HG02610 (cell line): ENCODE data around the gene OR9G4.

ENCODE experiments used
- ATAC-seq: cut with Tn5 transposase; IDR thresholded peaks from one replicate; pipeline ENCODE4 v1.9.1; 2021; ENCODE audit warnings: mild to moderate bottlenecking, moderate library complexity; ENCODE audit not compliant: unreplicated experiment

Gene OR9G4

DNA sequence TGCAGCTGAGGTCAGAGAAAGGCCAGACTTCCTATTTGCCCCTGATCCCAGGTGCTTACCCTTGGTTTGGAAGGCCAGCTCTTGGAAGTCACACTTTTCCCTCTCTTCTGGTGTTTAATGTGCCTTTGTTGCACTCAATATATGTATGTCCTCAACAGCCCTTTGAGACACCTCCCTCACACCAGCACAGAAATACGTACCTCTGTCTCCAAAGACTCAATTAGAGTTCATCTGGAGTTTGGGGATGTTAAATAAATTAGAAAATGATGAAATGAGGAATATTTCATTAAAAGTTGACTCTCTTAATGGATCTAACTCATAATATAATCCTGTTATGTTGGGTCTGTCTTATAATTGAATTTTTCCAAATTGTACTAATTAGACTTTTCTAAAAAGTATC lies at the start of gene OR9G4:
Gene OR9G4, minus strand, starts transcription at position 101 of the 400 bp plus-strand sequence. CDS start 4,931 bp downstream, outside the sequence.
- no peak for ATAC-seq

DNA sequence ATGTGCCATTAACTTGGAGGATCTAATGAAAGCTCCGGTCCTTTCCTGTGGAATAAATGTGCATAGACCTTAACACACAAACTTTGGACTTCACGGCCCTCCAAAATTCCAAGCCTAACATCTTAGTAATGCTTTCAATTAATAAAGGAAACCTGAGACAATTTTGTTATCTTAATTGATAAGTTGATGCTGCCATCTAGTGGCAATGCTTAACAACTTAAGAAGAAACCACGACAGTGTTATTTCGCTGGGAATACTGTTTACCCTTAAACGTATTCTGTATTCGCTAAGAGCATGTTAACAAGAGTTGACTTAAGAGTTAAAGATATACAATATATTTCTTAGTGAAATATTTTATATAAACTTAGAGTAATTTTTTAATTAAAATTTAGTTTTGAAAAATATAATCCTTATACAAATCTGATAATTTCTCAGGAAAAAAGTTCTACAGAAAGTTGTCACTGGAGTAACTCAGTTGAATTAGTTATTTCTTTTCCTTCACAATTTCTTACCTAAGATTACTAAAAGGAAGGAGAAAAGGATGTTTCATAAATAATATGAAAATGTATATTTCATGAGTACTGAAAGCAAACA lies 35.0 kb upstream of the OR9G4 start:
- ATAC-seq: peak; percentile 34

DNA sequence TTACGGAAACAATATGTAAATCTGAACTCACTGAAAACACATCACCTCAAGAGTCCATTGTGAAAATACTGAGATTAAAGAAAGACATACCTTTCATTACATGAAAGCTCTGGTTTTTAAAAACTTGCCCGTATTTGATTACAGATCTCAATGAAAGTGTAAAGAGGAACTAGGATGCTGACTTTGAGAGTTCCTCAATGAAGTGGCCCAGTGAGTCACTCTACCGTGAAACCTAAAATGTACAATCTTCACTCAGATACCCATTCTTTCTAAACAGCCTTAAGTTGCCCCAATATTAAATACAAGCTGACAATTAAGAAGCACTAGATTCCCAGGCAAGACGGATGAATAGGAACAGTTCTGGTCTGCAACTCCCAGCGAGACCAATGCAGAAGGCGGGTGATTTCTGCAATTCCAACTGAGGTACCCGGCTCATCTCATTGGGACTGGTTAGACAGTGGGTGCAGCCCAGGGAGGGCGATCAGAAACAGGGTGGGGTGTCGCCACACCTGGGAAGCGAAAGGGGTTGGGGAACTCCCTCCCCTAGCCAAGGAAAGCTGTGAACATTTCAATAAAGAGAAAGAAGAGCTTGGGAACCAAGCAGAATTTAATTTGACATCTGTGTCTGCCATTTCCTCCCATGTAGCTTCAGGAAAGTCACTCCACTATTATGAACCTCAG lies 33.8 kb upstream of the OR9G4 start:
- ATAC-seq: peak; percentile 83

DNA sequence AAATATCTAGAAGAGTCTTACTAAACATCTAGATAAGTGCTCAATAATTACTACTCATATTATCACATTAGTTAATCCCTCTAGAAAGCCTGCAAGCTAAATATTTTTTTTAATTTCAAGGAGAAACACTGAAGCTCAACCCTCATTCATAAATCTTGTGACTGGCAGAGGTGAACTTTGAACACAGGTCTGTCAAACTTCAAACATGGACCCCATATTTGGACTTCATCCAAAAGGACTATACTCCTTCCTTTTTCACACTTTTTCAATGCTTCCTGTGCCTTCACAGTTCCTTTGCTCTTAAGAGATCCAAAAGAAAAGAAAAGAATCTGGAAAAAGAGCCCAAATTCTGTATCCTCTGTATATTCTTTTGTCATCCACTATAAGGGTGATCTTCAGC lies 28.3 kb upstream of the OR9G4 start:
- no peak for ATAC-seq

DNA sequence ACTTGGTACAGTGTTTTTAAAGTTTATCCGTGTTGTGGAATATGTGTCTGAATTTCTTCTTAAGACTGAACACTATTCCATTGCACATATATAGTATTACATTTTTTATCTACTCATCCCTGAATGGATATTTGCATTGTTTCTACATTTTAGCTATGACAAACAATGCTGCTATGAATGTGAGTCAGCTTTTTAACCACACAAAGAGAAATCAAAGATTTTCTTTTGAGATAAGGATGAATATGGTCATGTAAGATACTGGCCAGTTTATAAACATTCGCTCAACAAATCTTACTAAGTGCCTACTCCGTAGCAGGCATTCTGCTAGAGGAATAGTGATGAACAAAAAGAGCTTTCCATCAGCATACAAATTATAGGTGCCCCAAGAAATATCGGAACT lies 16.5 kb upstream of the OR9G4 start:
- no peak for ATAC-seq

DNA sequence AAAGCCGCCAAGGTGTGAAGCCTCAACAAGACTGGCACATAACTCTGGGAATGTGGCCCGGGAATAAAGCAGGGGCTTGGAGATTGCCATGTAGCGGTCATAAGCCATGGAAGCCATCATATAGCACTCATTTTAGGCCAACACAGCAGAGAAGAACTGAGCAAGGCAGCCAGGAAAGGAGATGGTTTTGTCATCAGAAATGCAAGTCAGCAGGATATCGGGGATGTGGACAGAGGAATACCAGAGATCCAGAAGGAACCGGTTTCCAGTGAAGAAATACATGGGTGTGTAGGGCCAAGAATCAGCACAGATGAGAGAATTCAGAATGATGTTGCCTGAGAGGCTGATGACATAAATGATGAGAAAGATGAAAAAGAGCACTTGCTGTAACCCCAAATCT lies 3.0 kb upstream of the OR9G4 start:
- no peak for ATAC-seq

DNA sequence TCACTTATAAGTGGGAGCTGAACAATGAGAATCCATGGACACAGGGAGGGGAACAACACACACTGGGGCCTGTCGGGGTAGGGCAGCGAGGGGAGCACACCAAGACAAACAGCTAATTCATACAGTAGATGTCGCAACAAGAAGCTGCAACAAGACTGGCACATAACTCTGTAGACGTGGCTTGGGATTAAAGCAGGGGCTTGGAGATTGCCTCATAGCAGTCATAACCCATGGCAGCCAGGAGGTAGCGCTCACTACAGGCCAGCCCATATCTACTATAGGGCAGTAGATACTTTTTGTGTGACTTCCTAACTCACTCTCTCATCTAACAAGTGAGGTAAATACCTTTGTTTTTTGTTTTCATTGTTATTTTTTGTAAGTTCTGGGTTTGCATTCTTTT lies 1.7 kb upstream of the OR9G4 start:
- no peak for ATAC-seq

DNA sequence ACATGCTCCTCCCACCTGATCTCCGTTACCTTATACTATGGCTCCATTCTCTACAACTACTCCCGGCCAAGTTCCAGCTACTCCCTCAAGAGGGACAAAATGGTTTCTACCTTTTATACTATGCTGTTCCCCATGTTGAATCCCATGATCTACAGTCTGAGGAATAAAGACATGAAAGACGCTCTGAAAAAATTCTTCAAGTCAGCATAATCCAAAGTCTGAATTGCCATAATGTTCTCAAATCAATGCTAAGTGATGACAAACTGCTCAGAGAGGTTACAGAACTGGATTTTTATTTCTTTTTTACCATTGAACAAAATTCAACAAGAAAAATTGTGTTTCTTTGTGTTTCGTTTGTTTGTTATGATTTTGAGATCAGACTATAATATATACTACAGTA lies 7.6 kb downstream of the OR9G4 start:
- no peak for ATAC-seq

DNA sequence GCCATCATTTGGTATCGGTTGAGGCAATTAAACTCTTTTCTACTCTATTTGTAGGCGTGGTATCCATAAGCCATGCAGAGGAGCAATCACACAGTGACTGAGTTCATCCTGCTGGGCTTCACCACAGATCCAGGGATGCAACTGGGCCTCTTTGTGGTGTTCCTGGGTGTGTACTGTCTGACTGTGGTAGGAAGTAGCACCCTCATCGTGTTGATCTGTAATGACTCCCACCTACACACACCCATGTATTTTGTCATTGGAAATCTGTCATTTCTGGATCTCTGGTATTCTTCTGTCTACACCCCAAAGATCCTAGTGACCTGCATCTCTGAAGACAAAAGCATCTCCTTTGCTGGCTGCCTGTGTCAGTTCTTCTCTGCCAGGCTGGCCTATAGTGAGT lies 8.4 kb downstream of the OR9G4 start:
- ATAC-seq: no peak

DNA sequence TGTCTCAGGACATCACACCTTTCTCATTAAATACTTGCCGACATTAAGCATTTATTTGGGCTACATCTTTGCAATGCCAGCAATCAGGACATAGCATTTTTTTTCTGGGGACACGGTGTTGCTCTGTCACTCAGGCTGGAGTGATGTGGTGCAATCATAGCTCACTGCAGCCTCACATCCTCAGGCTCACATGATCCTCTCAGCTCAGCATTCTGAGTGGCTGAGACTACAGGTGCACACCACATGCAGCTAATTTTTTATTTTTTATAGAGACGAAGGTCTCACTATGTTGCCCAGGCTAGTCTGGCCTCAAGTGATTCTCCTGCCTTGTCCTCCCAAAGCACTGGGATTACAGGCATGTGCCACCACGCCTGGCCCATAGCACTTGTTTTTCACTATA lies 28.0 kb downstream of the OR9G4 start:
- no peak for ATAC-seq

DNA sequence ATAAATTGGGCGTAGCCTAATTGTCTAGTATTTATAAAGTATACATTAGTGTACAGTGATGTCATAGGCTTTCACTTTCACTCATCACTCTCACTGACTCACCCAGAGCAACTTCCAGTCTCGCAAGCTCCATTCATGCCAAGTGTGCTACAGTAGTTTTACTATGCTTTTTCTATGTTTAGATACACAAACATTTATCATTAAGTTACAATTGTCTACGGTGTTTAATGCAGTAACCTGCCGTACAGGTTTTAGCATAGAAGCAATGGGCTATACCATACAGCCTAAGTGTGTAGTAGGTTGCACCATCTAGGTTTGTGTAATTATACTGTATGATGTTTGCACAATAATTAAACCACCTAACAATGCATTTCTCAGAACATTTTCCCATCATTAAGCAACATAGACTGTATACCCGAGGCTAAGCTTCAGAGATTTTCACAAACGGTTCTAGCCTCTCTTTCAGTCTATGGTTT lies 32.1 kb downstream of the OR9G4 start:
- peak; percentile 79 for ATAC-seq

DNA sequence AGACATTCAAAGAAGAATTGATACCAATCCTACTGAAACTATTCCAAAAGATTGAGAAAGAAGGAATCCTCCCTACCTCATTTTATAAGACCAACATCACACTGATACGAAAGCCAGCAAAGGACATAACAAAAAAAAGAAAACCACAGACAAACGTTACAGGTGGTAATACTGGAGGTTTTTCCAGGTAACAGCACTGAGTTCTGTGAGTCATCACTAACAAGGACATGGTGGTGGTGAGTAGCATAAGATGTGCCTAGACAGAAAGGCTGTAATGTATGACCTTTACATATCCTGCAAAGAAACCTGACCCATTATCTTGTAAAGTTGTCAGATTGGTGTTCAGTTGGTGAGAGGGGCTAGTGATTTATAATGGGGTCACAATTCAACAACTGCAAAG lies 34.3 kb downstream of the OR9G4 start:
- ATAC-seq: no peak

DNA sequence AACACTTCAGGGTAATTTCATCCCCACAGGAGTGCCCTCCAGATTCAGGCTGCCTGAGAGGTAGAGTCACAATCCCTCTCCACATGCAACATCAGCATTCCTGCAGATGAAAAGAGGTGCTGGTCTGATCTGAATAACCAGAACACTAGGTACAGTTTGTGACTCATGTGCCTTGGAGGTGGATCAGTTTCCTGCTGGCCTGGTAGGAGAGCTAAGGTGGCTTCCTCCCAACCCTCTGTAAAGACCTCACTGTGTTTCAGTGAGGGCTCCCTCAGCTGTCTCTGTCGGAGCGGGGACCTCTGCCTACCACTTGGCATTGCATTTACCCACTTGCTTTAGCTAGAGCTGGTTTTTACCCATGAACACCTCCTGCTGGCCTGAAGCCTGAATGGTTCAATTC lies 42.0 kb downstream of the OR9G4 start:
- no peak for ATAC-seq

DNA sequence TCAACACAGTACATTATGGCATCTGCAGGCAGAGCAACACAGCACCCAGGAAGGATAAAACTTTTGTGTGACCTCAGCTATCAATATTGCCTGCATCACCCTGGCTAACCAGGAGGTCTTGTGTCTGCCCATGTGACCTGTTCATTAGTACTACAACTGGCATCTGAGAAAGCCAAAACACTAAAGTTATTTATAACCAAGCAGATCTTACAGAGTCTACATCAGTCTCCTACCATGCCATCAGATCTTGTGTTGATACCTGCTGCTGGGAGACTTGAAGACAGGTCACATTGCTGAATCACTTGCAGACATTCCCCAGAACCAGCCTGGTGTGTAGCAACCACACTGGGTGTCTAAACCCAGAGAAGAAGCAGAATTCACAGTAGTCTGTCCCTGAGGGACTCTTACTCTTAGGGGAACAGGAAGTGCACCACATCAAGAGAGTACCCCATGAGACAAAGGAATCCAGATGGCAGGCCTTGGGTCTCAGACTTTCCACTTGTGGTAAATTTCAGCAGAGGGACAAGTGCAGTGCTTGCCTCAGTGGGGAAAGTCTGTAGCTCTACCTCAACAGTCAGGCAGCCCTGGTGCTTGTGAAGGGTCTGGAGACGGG lies 42.6 kb downstream of the OR9G4 start:
- no peak for ATAC-seq

DNA sequence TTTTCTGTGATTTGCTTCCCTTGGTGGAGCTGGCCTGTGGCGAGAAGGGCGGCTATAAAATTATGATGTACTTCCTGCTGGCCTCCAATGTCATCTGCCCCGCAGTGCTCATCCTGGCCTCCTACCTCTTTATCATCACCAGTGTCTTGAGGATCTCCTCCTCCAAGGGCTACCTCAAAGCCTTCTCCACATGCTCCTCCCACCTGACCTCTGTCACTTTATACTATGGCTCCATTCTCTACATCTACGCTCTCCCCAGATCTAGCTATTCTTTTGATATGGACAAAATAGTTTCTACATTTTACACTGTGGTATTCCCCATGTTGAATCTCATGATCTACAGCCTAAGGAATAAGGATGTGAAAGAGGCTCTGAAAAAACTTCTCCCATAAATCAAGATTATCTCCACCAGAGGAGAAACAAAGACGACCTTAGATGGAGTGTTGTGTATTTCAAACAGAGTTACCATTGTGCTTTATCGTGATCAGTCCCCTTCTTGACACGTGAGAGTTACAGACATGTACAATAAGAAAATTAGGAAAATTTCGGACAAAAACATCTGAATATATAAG lies 47.5 kb downstream of the OR9G4 start:
- ATAC-seq: no peak

DNA sequence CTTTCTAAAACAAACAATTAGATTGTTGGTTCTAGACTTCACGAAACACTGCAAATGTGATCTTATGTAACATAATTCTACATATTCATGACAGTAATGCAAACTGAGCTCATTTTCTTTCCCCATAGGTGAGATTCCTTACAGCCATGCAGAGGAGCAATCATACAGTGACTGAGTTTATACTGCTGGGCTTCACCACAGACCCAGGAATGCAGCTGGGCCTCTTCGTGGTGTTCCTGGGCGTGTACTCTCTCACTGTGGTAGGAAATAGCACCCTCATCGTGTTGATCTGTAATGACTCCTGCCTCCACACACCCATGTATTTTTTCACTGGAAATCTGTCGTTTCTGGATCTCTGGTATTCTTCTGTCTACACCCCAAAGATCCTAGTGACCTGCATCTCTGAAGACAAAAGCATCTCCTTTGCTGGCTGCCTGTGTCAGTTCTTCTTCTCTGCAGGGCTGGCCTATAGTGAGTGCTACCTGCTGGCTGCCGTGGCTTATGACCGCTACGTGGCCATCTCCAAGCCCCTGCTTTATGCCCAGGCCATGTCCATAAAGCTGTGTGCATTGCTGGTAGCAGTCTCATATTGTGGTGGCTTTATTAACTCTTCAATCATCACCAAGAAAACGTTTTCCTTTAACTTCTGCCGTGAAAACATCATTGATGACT lies 48.1 kb downstream of the OR9G4 start:
- no peak for ATAC-seq

DNA sequence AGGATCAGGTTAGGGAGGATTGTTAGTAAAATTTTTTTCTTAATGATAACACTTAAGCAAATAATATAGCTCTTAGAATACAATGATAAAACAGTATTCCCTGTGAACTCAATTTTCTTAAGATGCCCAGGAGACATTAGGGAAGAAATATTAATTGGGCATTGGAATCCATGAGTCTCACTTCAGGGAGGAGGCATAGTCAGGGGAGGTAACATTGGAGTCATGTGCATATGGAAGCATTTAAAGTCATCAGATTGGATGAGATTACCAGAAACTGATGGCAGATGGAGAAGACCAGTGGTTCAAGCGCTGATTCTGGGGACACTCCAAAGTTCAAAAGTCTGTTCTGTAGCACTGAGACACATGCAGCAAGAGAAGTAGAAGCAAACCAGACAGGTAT lies 49.7 kb downstream of the OR9G4 start, which contains the start of gene OR9G1:
Gene OR9G1, plus strand, starts transcription at position 301 of the 400 bp plus-strand sequence. CDS start 1,293 bp downstream, outside the sequence.
- ATAC-seq: no peak

DNA sequence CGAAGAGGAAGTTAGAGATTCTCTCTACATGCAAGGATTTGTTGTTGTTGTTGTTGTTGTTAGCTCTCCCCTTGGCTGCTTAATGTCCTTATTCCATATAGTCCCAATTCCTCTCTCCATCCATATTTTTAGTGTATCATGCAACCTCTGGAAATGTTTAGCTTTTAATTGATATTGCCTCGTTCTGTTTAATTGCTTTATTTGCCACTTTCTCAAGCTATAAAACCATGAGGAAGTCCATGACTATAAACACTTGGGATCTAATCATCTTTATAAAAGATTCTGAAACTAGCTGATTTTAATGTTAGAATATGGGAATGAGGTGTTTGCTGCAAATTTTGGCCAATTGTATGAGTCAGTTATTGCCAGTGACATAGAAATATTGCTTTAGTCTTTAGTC lies 55.1 kb downstream of the OR9G4 start:
- ATAC-seq: no peak
